Activated CD8-positive, alpha-beta memory T cell treated with anti-CD3 and anti-CD28 coated beads for 1 hour (primary cell): ENCODE results near the gene HAO1.
"Not testable (repeated sequence)": the region's sequence is repeated elsewhere in the genome, so short reads cannot be mapped to it uniquely, and the experiment has no call there.

ENCODE experiments used
- DNase-seq, 2 donors: peaks; one replicate each; pipeline ENCODE4 v3.0.0-alpha.2; 2020; ENCODE audit warnings: low read depth in 1 of 2; ENCODE audit errors: extremely low read depth in 1 of 2

The HAO1 gene

GRCh38 chr20:7858734-7859250 lies 81.5 kb downstream of the HAO1 start:
- no peak for DNase-seq

GRCh38 chr20:7856756-7857155 lies 83.5 kb downstream of the HAO1 start:
- DNase-seq: no peak

DNA sequence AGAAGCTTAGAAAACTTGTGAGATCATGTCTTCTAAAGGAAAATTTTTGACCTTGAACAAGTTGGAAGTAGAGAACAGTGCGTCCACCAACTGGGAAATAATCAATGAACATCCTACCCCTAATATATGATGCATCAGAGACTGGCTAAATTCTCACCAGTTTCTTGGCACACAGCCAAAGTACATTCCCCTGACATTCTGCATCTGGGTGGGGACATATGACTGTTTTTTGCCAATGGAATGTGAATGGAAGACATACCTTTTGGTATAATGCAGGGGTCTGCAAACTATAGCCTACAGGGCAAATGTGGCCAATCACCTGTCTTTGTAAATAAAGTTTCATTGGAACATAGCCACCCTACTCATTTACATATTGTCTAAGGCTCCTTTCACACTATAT lies 84.7 kb downstream of the HAO1 start:
- no peak for DNase-seq

DNA sequence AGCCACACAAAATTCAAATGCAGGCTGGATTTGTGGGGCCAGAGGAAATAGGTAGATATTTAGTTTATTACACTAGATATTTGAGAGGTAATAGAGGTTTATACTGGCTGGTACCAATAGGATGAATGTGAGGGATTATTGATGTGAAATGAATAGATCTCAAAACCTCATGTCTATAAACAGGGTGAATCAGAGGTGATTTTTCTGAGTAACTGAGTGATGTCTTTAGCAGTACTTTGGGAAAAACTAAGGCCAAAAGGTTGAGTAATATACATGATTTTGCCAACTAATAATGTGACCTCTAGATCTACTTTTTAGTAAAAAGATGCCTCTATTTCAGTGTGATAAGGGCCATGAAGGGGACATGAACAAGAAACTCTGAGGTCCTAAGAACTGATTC lies 86.8 kb downstream of the HAO1 start:
- no peak for DNase-seq

DNA sequence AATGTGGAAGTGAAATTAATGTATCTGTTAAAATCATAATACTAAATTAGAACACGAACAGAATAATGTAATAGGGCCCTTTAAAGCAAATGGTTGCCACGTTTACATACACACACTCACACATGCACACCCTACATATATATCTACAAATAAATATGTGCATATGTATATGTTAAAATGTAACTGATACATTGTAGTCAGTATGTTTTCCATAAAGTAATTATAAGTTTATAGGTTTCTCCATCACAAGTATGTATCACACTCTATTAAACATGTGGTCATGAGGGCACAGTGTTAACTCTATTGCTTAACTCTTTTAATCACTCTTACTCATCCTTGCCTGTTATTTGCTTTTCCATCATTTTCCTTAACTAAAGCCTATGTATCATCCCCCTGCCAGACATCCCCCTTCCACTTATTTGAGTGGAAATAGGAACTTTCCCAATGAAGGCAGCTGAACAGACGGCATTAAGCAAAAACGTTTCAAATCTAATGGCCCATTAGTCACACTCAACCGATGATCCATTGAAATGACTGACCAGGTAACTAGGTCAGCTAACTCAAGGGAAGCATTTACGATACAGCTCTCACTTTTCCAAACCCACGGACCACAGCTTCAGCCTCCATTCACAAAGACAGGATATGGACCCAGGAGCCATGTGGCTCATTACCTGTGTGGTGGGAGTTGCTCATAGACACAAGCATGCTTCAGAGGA lies 89.3 kb downstream of the HAO1 start:
- DNase-seq: no peak

- DNase-seq: no peak
Measured at GRCh38 chr20:7849675-7850074, 90.6 kb downstream of the HAO1 start.

DNA sequence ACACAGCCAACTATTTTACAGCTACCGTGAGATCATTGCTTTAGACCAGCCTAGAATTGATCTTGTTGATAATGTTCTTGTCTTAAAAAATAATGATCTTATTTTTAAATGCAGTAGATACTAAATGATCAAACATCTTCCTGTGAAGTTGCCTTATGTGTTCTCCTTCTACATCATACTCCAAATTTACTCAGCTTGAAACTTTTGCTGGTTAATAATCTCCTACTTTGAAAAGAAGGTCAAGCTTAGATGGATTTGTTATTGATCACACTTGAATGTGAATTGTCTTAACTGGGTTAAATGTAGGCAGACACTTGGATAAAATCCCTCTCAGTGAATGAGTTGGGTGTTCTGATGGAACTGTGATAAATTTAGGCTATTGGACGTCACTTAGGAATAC lies 91.9 kb downstream of the HAO1 start:
- DNase-seq: no peak

DNA sequence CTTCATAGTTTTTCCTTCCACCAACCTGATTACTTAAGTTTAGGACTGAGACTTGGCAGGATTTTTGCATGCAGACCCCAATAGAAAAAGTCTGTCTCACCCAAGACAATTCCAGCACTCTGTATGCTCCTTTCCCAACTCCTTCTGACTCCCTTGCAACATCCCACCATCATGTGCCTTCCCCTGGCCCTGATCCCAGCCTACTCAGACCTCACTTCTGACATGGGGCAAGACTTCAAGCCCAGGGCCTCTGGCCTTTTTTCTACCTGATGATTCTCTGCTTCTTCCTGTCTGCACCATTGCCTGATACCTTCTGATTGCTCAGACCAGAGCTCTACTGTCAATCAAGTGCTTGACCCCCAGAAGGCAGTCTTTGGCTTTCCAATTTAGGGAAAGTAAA lies 96.6 kb downstream of the HAO1 start:
- DNase-seq: no peak

- no peak for DNase-seq
Measured at GRCh38 chr20:7841971-7842310, 98.3 kb downstream of the HAO1 start.

- no peak for DNase-seq
Measured at GRCh38 chr20:7841291-7841970, 98.8 kb downstream of the HAO1 start.

DNA sequence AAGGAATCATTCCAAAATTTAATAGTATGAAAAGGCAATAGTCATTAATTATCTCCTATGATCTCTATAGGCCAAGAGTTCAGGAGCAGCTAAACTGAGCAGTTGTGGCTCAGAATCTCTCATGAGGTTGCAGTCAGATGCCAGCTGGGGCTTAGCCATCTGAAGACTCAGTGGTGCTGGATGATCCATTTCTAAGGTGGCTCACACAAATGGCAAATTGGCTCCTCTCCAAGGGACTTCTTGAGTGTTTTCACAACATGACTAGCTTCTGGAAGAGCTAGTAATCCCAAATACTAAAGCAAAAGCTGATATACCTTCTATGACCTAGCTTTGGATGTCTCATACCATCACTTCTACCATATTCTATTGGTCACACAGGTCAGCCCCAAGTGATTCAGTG lies 104.2 kb downstream of the HAO1 start:
- no peak for DNase-seq

- DNase-seq: not testable (repeated sequence)
Measured at GRCh38 chr20:7834441-7834840, 105.8 kb downstream of the HAO1 start.
